ENCODE results near the gene ZNF77.
A peak's percentile ranks its signal among the peaks of the same experiment; 100 is the strongest.

Gene ZNF77

GRCh38 chr19:2977001-2977745 is 32.4 kb upstream of the ZNF77 start, which contains the start of gene TLE6:
TLE6 (plus strand) TSS chr19:2977564; CDS start chr19:2978234, 670 bp downstream.
- Mint-ChIP-seq H3K4me1 (peaks cover 38% of the 10 kb centered on the region), H3K4me3 (peak within 1 kb of the TSS; percentile 82 to 90 (median 90)), H3K27me3 (ENCODE audit: low read depth) (peaks cover 64% of the 10 kb centered on the region), H3K27ac (peak within 1 kb of the TSS; percentile 12 to 81 (median 65)), H3K36me3 (ENCODE audit: low read depth) (no peaks in the 10 kb centered on the region), H3K9me3 (no peaks in the 10 kb centered on the region)
- no peak for TF ChIP-seq CTCF (IDR thresholded peaks at IDR 0.05; ENCODE audit: unreplicated experiment in 3 of 3)

GRCh38 chr19:2976609-2977000 is 31.8 kb upstream of the ZNF77 start:
- Mint-ChIP-seq H3K27me3 (ENCODE audit: low read depth) (peaks cover 60% of the 10 kb centered on the region), H3K4me1 (peaks cover 34% of the 10 kb centered on the region), H3K27ac (peak overlapping the region in 2 of 3 experiments; percentile 65 to 81), H3K36me3 (ENCODE audit: low read depth) (no peaks in the 10 kb centered on the region), H3K4me3 (peak overlapping the region; percentile 82 to 90 (median 90)), H3K9me3 (no peaks in the 10 kb centered on the region)
- no peak for TF ChIP-seq CTCF (IDR thresholded peaks at IDR 0.05; ENCODE audit: unreplicated experiment in 3 of 3)

GRCh38 chr19:2974342-2975041 is 29.7 kb upstream of the ZNF77 start:
- H3K27ac Mint-ChIP-seq: peak overlapping the region; percentile 26 to 87 (median 65)

GRCh38 chr19:2973229-2973628 is 28.5 kb upstream of the ZNF77 start:
- H3K36me3 Mint-ChIP-seq (ENCODE audit: low read depth): no peaks in the 10 kb centered on the region
- no peak for TF ChIP-seq CTCF (IDR thresholded peaks at IDR 0.05; ENCODE audit: unreplicated experiment in 3 of 3)
- H3K27ac Mint-ChIP-seq: peak overlapping the region; percentile 20 to 80 (median 62)
- peaks cover 46% of the 10 kb centered on the region for H3K4me1 Mint-ChIP-seq
- peak overlapping the region in 2 of 3 experiments; percentile 39 to 51 for H3K4me3 Mint-ChIP-seq
- H3K9me3 Mint-ChIP-seq: no peaks in the 10 kb centered on the region
- H3K27me3 Mint-ChIP-seq (ENCODE audit: low read depth): peaks cover 33% of the 10 kb centered on the region

More at GRCh38 chr19:2974342-2975041, 29.7 kb upstream of the ZNF77 start:
- no peak for TF ChIP-seq CTCF (IDR thresholded peaks at IDR 0.05; ENCODE audit: unreplicated experiment in 3 of 3)
- Mint-ChIP-seq H3K36me3 (ENCODE audit: low read depth) (no peaks in the 10 kb centered on the region), H3K4me3 (peak overlapping the region; percentile 48 to 74 (median 64)), H3K9me3 (no peaks in the 10 kb centered on the region), H3K4me1 (peaks cover 38% of the 10 kb centered on the region), H3K27me3 (ENCODE audit: low read depth) (peaks cover 42% of the 10 kb centered on the region)

- TF ChIP-seq CTCF (IDR thresholded peaks at IDR 0.05; ENCODE audit: unreplicated experiment in 3 of 3): no peak
- peaks cover 22% of the 10 kb centered on the region for H3K27me3 Mint-ChIP-seq (ENCODE audit: low read depth)
- H3K9me3 Mint-ChIP-seq: no peaks in the 10 kb centered on the region
- peaks cover 35% of the 10 kb centered on the region for H3K4me1 Mint-ChIP-seq
- H3K36me3 Mint-ChIP-seq (ENCODE audit: low read depth): no peaks in the 10 kb centered on the region
- peak overlapping the region; percentile 45 to 74 (median 73) for H3K27ac Mint-ChIP-seq
- no peak overlapping the region for H3K4me3 Mint-ChIP-seq
Observed at GRCh38 chr19:2970201-2970835, 25.5 kb upstream of the ZNF77 start.
